ENCODE data around the gene AKAP12.

AKAP12 gene

DNA sequence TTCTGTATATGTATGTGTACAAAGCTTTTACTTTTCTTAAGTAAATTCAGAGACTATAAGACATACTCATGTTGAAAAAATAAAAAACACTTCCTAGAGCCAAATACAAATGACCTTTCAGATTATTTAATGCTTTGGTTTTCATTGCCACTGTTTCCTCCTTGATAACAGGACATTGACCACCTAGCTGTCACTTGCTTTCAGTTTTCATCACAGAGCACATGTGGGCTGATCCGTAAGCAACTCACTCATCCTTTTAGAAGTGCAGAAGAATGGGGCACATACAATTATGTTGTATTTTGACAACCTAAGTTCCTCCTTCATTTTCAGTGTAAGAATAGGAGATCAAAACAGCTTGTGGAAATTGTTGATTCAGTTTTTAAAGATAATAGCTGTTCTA lies 145.4 kb downstream of the AKAP12 start:
- peak in 1 of 2 donors; percentile 25 for DNase-seq

DNA sequence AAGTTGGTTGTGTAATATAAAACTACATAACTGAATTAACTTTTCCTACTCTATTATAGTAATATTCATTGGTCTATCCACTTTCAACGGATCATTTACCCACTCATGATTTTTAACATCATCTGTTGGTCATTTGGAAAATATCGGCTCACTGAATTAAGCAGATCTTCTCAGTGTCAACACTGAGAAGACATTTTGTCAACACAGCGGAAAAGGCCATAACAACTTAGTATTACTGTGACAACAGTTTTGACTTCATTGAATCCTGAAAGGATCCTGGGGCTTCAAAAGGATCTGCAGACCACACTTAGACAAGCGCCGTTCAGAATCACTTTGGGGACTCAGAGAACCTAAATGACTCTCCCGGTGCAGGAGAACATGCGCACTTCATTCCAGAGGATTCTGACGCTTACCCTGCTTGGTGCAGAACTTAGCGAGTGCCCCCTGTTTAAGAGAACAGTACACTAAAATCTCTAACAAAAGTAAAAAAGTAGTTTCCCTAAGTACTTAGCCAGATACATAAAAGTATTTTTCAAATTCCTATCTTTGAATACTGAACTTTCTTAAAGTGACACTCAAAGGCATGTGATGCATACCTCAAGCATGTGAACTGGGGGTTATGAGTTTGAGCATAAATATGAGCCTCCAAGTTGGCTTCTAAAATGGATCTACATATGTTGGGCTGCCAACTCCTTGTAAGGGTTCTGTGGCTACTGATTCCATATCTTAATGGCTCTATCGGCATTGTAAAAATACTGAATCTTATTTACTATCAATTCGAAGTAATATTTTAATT lies 147.6 kb downstream of the AKAP12 start:
- no peak for DNase-seq

DNA sequence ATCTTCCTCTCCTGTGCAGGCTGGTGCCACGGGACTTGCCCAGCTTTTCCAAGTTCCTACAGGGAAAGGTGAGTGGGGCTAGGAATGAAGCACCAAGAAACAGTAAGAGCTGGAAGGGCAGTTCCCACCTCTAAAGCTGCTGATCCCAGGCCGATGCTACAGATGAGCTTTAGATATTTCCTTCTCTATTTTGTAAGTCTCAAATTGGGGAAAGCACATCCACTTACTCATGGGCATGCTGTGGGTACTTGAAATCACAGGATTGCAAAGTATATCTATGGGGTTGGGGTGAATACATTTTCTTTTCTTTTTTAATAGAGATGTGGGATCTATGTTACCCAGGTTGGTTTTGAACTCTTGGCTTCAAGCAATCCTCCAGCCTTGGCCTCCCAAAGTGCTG lies 148.5 kb downstream of the AKAP12 start:
- peak; percentile 76 to 92 for DNase-seq

DNA sequence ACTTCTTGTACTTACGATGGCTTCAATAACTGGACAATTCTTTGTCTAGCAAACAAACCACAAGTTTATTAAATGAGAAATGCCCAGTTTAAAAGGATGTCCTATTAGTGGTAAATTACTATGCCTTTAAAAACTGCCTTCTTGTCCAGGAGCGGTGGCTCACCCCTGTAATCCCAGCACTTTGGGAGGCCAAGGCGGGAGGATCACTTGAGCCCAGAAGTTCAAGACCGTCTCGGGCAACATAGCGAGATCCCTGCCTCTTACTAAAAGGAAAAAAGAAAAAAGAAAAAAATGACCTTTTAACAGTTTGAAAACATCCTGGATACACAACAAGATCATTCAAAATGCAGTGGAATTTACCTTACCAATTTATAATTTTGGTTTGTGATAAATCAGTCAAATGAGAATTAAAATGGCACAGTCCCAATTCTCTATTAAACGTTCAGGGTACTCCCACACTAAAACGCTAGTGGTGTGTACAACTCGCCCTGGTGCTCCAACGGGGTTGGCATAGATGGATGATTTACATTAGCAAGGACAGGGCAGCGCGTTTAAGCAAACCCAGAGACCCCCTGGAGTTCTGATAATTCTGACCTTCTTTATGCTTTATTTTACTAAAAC lies 149.3 kb downstream of the AKAP12 start:
- DNase-seq: peak in 1 of 2 donors; percentile 22

DNA sequence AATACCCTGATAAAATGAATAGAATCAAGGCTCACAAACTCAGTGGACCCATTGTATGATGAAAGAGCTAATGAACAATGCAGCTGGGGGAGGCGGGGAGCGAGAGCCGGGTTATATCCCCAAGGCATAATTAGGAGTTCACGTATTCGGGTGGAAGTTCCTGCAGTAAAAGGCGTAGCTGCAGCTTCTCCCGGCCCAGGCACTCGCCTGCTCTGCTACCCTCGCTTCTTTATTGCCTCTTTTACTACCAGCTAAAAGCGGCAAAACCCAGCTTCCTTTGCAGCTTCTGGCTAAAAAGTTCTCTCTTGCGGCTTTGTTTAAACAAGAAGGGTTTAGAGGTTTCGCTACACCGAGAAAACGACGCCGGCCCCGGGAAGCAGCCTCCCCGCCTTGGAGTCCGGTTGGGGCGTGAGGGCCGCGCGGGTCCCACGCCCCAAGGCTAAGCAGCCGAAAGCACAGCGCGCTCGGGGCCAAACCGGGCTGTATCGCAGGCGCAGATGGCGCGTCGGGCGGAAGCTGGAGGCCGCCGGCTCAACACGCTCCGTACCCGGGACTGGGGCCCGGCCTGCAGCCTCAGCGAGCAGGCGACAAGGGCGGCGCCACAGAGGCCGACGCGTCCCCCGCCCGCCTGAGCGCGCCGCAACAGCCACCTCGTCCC lies 150.0 kb downstream of the AKAP12 start:
- peak; percentile 74 to 75 for DNase-seq

DNA sequence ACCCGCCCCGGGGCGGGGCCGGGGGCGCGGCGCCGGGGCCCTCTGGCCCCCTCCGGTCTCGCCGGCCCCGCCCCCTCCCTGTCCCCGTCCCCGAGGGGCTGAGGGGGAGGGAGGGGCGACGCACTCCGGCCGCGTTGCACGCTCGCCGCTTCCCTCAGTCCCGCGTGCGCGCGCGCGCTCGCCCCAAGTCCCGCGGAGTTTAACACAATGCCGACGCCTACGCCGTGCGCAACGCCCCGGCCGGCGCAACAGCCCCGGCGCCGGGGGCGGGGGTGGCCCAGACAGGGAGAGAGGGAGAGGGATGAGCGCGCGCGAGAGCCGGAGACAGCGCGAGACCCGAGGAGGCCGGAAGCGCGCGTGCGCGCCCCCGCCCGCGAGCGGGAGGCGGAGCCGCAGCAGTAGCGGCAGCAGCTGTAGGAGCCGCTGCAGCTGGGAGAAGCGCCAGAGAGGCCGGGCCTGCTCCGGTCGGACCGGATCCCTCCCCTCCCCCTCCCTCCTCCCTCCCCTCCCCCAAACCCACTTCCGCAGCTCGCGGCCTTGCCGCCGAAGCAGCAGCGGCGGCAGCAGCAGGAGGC lies 150.6 kb downstream of the AKAP12 start:
- peak; percentile 99 for DNase-seq

DNA sequence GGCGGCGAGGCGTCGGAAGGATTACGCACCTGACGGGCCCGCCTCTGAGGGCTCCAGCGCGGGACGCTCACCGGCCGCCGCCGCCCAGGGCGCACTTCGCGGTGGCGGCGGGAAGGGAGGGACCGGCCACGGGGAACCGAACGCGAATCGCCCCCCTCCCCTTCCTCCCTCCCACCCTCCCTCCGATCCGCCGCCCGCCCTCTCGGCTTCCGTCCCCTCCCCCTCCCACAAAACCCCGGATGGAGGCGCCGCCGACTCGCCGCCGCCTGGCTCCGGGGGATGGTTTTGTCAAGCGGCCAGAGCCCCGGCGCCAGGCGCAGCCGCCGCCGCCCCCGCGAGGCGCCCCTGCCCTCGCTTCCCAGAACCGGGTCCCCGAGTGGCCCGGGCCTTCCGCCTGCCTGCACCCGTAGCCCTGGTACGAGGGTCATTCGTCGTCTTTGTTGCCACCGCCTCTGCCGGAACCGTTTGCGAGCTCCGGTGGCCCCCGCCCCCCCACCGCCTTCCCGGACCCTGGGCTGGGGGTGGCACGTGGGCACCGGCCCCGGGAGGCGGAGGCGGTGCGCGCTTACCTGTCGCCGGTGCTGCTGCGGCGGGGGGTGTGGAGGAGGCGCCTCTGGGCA lies 151.2 kb downstream of the AKAP12 start:
- DNase-seq: peak; percentile 46 to 54

DNA sequence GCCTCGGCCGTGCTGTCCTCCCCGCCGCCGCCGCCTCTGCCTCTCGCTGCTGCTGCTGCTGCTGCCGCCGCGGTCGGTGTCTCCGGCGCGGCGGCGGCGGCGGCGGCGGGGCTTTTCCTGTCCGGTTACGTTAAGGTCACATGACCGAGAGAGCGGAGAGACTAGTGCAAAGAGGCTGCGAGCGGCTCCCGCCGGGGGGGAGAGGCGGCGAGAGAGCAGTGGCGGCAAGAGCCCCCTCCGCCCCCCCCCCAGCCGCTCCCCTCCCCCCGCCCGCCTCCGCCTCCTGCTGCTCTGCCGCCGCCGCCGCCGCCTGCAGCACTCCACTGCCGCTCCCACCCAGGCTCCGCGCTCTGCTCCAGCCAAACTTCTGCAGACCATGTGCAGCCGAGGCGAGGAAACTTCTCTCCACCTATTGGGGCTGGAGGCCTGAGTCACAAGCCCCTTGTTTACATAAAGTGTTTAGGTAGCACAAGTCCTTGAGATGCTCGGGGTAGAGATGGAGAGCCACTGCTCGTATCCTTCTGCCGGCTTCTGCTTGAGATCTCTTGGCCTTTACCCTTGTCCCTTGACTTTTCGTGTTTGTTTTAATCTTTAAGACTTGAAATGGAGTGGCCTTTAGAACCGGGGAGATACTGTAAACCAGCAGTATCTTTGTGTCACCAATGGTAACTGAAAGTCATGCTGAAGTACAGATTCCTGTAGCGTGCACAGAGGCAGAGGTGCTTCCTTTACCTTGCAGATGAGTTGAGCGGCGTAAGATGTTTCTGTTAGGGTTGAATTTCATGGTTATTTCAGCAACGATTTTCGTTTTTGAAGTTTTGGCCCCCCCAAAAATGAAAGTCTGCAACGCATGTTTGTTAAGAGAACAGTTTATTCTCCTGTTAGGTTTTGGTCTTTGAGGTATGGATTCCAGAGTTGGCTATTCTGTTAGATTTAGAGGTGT lies 152.0 kb downstream of the AKAP12 start, which contains the start of gene ZBTB2:
Gene ZBTB2, minus strand, starts transcription at position 89 of the 943 bp plus-strand sequence. CDS start 17,922 bp downstream, outside the sequence.
- peak; percentile 38 to 52 for DNase-seq

DNA sequence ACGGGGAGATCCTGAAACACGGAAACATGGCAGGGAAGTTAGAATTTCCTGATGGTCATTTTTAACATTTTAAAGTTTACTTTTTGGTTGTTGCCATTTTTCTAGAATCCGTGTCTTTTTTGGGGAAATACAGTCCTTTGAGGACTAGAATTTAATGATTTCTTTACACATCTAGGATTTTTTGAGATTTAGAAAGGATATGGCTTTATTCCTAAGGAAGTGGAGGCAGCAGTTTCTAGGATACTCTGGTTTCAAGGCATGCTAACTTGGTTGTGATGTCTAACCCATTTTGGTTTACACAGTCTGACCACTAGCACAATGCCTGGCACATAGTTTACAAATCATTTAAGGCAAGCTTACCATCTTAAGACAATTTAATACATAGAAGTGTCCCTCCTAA lies 152.7 kb downstream of the AKAP12 start:
- DNase-seq: peak; percentile 53 to 56

DNA sequence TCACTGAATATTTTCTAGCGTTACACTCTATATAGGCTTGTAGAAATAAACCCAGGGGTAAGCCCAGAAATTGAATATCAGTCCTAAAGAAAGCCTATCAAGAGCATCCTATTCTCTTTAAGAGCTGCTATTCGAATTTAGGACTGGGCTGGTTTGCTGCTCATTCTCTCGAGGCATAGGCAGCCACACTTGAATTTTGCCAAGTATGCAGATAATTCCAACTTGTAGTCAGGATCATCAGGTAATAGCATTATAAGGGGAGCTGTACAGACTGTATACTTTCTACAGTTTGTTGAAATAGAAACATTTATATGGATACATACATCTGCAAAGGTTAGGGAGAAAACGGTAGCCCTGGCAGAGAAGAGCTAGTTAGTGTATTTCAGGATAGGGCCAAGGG lies 153.6 kb downstream of the AKAP12 start:
- DNase-seq: no peak

DNA sequence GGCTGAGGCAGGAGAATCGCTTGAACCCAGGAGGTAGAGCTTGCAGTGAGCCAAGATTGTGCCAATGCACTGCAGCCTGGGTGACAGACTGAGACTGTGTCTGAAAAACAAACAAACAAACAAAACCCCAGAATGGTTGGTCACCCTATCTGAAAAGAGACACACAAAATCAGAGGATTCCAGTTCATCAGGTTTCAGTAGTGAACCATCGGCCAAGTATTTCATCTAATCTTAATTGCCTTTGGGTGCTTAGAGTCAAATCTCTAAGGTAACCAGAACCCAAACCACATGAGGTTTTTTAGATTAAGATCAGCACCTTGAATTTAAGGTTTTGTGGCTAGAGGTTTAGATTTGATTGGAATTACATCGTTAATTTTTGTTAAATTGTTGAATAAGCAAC lies 159.9 kb downstream of the AKAP12 start:
- no peak for DNase-seq

DNA sequence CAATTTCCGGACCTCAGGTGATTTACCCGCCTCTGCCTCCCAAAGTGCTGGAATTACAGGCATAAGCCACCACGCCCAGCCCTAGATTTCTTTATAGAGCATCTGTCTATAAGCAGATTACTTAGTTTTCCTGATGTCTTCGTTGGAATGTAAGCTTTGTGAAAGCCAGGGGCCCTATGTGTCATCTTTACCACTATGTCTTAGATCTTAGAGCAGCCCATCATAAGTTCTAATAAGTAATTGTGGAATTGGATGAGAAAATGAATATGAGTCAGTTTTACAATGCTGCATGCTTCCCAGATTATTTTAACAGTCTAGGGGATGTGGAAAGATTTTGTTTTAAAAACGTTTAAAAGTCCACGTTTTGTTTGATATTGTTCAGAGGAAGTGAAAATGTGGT lies 160.7 kb downstream of the AKAP12 start:
- DNase-seq: no peak

DNA sequence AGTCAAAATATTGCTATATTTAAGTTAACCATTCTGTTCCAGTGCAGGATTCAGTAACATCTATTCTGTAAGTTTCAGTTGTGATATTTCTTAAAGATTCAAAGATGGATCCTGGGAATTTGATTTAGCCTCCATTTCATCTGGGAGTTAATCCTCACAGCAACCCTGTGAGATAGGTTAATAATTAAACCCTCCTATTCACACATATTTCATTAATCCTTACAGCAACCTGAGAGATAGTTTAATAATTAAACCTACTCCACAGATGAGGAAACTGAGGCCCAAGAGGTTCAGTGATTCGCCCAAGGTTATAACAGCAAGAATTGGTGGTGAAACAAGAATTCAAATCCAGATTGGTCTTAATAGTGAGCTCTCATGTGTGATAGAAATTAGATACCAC lies 162.5 kb downstream of the AKAP12 start:
- DNase-seq: no peak

DNA sequence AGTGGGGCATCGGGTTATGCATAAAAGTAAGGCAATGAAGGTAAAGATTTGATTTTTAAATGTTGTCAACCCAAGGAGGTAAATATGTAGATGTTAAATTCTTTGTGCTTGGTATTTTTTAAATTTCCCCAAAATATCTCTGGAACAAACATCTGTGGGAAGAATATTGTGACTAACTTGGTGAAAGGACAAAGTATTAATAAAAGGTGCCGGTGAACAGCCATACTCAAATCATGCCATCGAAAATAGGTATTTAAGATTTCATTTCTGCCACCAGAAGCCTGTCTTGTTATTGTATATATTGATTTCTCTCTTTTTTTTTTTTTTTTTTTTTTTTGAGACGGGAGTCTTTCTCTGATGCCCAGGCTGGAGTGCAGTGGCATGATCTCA lies 164.1 kb downstream of the AKAP12 start:
- no peak for DNase-seq

All from inflammatory macrophage treated with lipopolysaccharide for 1 hour (primary cell).